Fibroblast of lung (primary cell): ENCODE measurements around the gene SEL1L. TPM values are rescaled to one million over a fixed set of nuclear protein-coding genes. Genes with fewer than 3 reads are reported as not detected.
A peak's percentile ranks its signal among the peaks of the same experiment; 100 is the strongest.

Source experiments
- DNase-seq, 2 donors: peaks; one replicate each; pipeline versions ENCODE4 v3.0.0 to v3.0.0-alpha.2; 2010; ENCODE audit warnings: low read depth in 2 of 2
- H2AFZ ChIP-seq: 2 replicates; pipeline ENCODE4 v1.5.1; 2012; ENCODE audit warnings: low read length, control low read depth, inconsistent platforms
- H3K27ac ChIP-seq: 2 replicates; pipeline ENCODE4 v1.5.1; 2011; ENCODE audit warnings: low read length, control low read depth; ENCODE audit not compliant: insufficient read depth
- H3K27me3 ChIP-seq: 2 replicates; pipeline ENCODE4 v1.5.1; 2011; ENCODE audit warnings: mild to moderate bottlenecking, low read length; ENCODE audit not compliant: control insufficient read depth, insufficient read depth
- H3K36me3 ChIP-seq: 2 replicates; pipeline ENCODE4 v1.5.1; 2011; ENCODE audit warnings: low read length; ENCODE audit not compliant: control insufficient read depth, insufficient read depth
- H3K4me1 ChIP-seq: 2 replicates; pipeline ENCODE4 v1.5.1; 2011; ENCODE audit warnings: low read length; ENCODE audit not compliant: control insufficient read depth, insufficient read depth; ENCODE audit errors: extremely low read depth
- H3K4me2 ChIP-seq: 2 replicates; pipeline ENCODE4 v1.5.1; 2011; ENCODE audit warnings: low read length, control low read depth; ENCODE audit not compliant: insufficient read depth; ENCODE audit errors: extremely low read depth
- H3K4me3 ChIP-seq, 4 experiments: fragments of 200-600 bp in 1 of 4; sonication (generic) in 1 of 4; replicated peaks in 1 of 4; 2 replicates each; pipeline ENCODE4 v1.5.1; 2011 to 2016; ENCODE audit warnings: low read length in 4 of 4, low read depth in 3 of 4, mild to moderate bottlenecking in 3 of 4, control low read depth in 2 of 4, inconsistent platforms in 1 of 4, mixed read lengths in 1 of 4; ENCODE audit not compliant: insufficient read depth in 1 of 4; ENCODE audit errors: control extremely low read depth in 1 of 4
- H3K79me2 ChIP-seq: 2 replicates; pipeline ENCODE4 v1.5.1; 2012; ENCODE audit warnings: mild to moderate bottlenecking, low read length, inconsistent platforms; ENCODE audit not compliant: control insufficient read depth, insufficient read depth
- H3K9ac ChIP-seq: 2 replicates; pipeline ENCODE4 v1.5.1; 2011; ENCODE audit warnings: mild to moderate bottlenecking, low read length, control low read depth; ENCODE audit not compliant: insufficient read depth
- H3K9me3 ChIP-seq: 2 replicates; pipeline ENCODE4 v1.5.1; 2012; ENCODE audit warnings: low read depth, low read length; ENCODE audit not compliant: control insufficient read depth, insufficient read depth
- H4K20me1 ChIP-seq: 2 replicates; pipeline ENCODE4 v1.5.1; 2011; ENCODE audit warnings: low read length; ENCODE audit not compliant: control insufficient read depth, insufficient read depth; ENCODE audit errors: extremely low read depth
- EZH2 ChIP-seq: IDR thresholded peaks from 2 replicates; pipeline ENCODE4 v1.5.1; 2012; ENCODE audit warnings: low read length, control low read depth, mild to moderate bottlenecking; ENCODE audit errors: missing control alignments
- polyA plus RNA-seq, 2 donors: library from polyadenylated mRNA; depleted of rRNA in 1 of 2; stranded (reverse) in 1 of 2; unstranded in 1 of 2; fragments of >200 nt; gene quantifications; 2 replicates each; pipeline ENCODE4 v1.2.1, GENCODE V29; 2011 to 2012; ENCODE audit warnings: missing spikeins in 1 of 2
- total RNA-seq: library from RNA; depleted of rRNA; stranded (reverse); fragments of >200 nt; gene quantifications from 2 replicates; pipeline ENCODE4 v1.2.1, GENCODE V29; 2014
- TF ChIP-seq, protein P1 (sequence below), 2 donors: IDR thresholded peaks in 1 of 2; conservative IDR thresholded peaks in 1 of 2; 1 replicate in 1 of 2; 2 replicates in 1 of 2; pipeline ENCODE4 v1.5.1; 2011 to 2012; ENCODE audit warnings: low read length in 2 of 2, control low read depth in 1 of 2, inconsistent platforms in 1 of 2, low read depth in 1 of 2, mild to moderate bottlenecking in 1 of 2

Gene SEL1L
- total and polyA plus RNA-seq, 2 donors (not counting 1 experiment from before 2014, with no cell fraction given) = 39.3 to 143 TPM

GRCh38 chr14:81447021-81447764 is 86.5 kb downstream of the SEL1L start:
- no peak for DNase-seq
- Histone ChIP-seq H3K79me2 (no peaks in the 10 kb centered on the region), H3K9ac (no peak overlapping the region), H2AFZ (no peak overlapping the region), H3K36me3 (no peaks in the 10 kb centered on the region), H3K4me1 (peaks cover 3% of the 10 kb centered on the region), H4K20me1 (no peaks in the 10 kb centered on the region), H3K4me2 (no peak overlapping the region), H3K27ac (no peak overlapping the region), H3K9me3 (no peaks in the 10 kb centered on the region), H3K27me3 (peaks cover 6% of the 10 kb centered on the region), H3K4me3 (no peak overlapping the region)
- no peak for TF ChIP-seq EZH2
- TF ChIP-seq, protein P1, sequence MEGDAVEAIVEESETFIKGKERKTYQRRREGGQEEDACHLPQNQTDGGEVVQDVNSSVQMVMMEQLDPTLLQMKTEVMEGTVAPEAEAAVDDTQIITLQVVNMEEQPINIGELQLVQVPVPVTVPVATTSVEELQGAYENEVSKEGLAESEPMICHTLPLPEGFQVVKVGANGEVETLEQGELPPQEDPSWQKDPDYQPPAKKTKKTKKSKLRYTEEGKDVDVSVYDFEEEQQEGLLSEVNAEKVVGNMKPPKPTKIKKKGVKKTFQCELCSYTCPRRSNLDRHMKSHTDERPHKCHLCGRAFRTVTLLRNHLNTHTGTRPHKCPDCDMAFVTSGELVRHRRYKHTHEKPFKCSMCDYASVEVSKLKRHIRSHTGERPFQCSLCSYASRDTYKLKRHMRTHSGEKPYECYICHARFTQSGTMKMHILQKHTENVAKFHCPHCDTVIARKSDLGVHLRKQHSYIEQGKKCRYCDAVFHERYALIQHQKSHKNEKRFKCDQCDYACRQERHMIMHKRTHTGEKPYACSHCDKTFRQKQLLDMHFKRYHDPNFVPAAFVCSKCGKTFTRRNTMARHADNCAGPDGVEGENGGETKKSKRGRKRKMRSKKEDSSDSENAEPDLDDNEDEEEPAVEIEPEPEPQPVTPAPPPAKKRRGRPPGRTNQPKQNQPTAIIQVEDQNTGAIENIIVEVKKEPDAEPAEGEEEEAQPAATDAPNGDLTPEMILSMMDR (conservative IDR thresholded peaks at IDR 0.05 in 1 of 2, IDR thresholded peaks at IDR 0.05 in 1 of 2; ENCODE audit: low read depth in 1 of 2, low read length in 2 of 2) = no peak

DNA sequence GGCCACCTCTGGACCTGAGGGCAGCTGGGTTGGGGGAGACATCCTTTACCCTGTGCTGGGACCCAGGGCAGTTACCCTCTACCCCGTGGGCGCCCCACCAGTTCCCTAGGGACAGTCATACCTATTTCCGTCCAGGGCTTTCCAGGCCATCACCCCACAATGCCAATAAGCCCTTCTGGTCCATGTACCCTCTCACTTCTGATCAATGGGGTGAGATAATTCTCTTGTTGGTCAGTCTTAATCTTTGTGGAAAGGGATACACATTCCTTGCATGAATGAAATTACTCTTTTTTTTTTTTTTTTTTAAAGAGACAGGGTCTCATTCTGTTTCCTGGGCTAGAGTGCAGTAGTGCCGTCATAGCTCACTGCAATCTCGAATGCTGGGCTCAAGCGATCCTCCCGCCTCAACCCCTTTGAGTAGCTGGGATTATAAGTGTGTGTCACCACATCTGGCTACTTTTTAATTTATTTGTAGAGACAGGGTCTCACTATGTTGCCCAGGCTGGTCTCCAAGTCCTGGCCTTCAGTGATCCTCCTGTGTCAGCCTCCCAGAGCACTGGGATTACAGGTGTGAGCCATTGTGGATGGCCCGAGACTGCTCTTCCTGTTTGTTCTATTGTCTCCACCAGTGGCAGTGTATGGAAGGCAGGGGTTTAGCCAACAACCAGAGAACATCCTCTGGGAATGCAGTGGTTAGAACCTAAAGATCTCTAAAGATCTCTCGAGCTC is 87.2 kb downstream of the SEL1L start:
- peak in 1 of 2 donors; percentile 38 for DNase-seq
- Histone ChIP-seq H2AFZ (no peak overlapping the region), H3K4me3 (no peak overlapping the region), H3K4me2 (no peak overlapping the region), H3K9ac (no peak overlapping the region), H3K27ac (no peak overlapping the region), H3K27me3 (peaks cover 6% of the 10 kb centered on the region), H3K79me2 (no peaks in the 10 kb centered on the region), H3K9me3 (no peaks in the 10 kb centered on the region), H3K36me3 (no peaks in the 10 kb centered on the region), H3K4me1 (peaks cover 3% of the 10 kb centered on the region), H4K20me1 (no peaks in the 10 kb centered on the region)
- TF ChIP-seq EZH2 = no peak
- TF ChIP-seq, protein P1 (conservative IDR thresholded peaks at IDR 0.05 in 1 of 2, IDR thresholded peaks at IDR 0.05 in 1 of 2; ENCODE audit: low read depth in 1 of 2, low read length in 2 of 2) = no peak

GRCh38 chr14:81441626-81442134 is 92.0 kb downstream of the SEL1L start:
- H3K4me3 ChIP-seq = no peak overlapping the region
- H3K9me3 ChIP-seq = no peaks in the 10 kb centered on the region
- H3K4me2 ChIP-seq = no peak overlapping the region
- H3K27ac ChIP-seq = no peak overlapping the region
- H3K9ac ChIP-seq = no peak overlapping the region
- H3K36me3 ChIP-seq = no peaks in the 10 kb centered on the region
- no peak overlapping the region for H2AFZ ChIP-seq
- TF ChIP-seq, protein P1 (conservative IDR thresholded peaks at IDR 0.05 in 1 of 2, IDR thresholded peaks at IDR 0.05 in 1 of 2; ENCODE audit: low read depth in 1 of 2, low read length in 2 of 2) = no peak
- TF ChIP-seq EZH2 = no peak
- peaks cover 19% of the 10 kb centered on the region for H3K27me3 ChIP-seq
- peaks cover under 1% of the 10 kb centered on the region for H3K4me1 ChIP-seq
- H4K20me1 ChIP-seq = no peaks in the 10 kb centered on the region
- no peak for DNase-seq
- no peaks in the 10 kb centered on the region for H3K79me2 ChIP-seq
